Suppressor macrophage treated with lipopolysaccharide for 4 hours (primary cell): ENCODE results near the gene COX8C.
"Not testable (repeated sequence)": the region's sequence is repeated elsewhere in the genome, so short reads cannot be mapped to it uniquely, and the experiment has no call there.

Experiments
- DNase-seq: peaks from one replicate; pipeline ENCODE4 v3.0.0-alpha.2; 2020

Gene COX8C

GRCh38 chr14:93379831-93380230 lies 32.8 kb downstream of the COX8C start:
- peak; percentile 75 for DNase-seq

DNA sequence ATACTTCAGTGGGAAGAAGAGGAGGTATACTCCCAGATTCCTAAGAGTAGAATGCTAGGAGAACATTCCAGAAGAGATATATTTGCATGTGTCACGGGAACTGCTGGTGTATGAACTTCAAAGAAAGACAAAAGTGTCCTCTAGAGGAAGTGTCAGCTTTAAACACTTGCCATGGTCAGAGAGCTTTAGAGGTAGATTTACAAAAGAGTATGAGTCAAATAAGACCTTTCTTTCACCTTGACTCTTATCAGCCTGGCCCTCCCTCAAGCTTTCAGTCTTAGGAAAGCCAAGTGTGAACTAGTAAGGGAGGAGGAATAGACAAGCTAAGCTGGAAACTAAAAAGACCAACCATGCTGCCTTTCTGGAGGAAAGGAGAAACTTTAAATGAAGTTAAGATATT lies 34.7 kb downstream of the COX8C start:
- no peak for DNase-seq

- not testable (repeated sequence) for DNase-seq
These were observed 37.3 kb downstream of the COX8C start for GRCh38 chr14:93384256-93384655.

DNA sequence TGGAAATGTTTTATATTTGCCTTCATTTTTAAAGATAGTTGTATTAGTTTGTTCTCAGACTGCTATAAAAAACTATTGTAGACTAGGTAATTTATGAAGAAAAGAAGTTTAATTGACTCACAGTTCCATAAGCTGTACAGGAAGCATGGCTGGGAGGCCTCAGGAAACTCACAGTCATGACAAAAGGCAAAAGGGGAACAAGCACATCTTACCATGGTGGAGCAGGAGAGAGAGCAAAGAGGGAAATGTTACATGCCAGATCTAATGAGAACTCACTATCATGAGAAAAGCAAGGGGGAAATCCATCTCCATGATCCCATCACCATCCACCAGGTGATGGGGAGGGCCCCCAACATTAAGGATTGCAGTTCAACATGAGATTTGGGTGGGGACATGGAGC lies 48.2 kb downstream of the COX8C start:
- DNase-seq = peak; percentile 78

- no peak for DNase-seq
These were observed 49.5 kb downstream of the COX8C start for GRCh38 chr14:93396456-93396855.
